Transverse colon (tissue), 4 donors: ENCODE measurements around the gene DNAJC1. TPM values are rescaled to one million over a fixed set of nuclear protein-coding genes. Genes with fewer than 3 reads are reported as not detected.
"Not testable (repeated sequence)": the region's sequence is repeated elsewhere in the genome, so short reads cannot be mapped to it uniquely, and the experiment has no call there.

ENCODE experiments used
- DNase-seq: peaks from one replicate; pipeline ENCODE4 v3.0.0-alpha.2; 2019
- H3K27ac ChIP-seq, 4 donors: fragments of 200-600 bp; sonication (generic); 2 replicates each; pipeline ENCODE4 v1.5.1; 2016 to 2018; ENCODE audit warnings: inconsistent platforms in 4 of 4
- H3K27me3 ChIP-seq: fragments of 200-600 bp; sonication (generic); 2 replicates; pipeline ENCODE4 v1.5.1; 2017; ENCODE audit warnings: inconsistent platforms
- H3K36me3 ChIP-seq, 4 donors: fragments of 200-600 bp; sonication (generic); 2 replicates each; pipeline ENCODE4 v1.5.1; 2017 to 2019; ENCODE audit warnings: inconsistent platforms in 4 of 4
- H3K4me1 ChIP-seq, 4 donors: fragments of 200-600 bp; sonication (generic); 2 replicates each; pipeline ENCODE4 v1.5.1; 2017 to 2020; ENCODE audit warnings: inconsistent platforms in 4 of 4
- H3K4me3 ChIP-seq, 4 donors: fragments of 200-600 bp; sonication (generic); 1 replicate in 1 of 4; 2 replicates in 3 of 4; pipeline versions ENCODE4 v1.5.1 to v1.6.1; 2017 to 2019; ENCODE audit warnings: inconsistent platforms in 4 of 4
- H3K9me3 ChIP-seq, 2 donors: fragments of 200-600 bp; sonication (generic); 2 replicates each; pipeline ENCODE4 v1.5.1; 2017 to 2019; ENCODE audit warnings: inconsistent platforms in 2 of 2
- EP300 ChIP-seq: sonication (generic); formaldehyde crosslinking; IDR thresholded peaks from one replicate; pipeline ENCODE4 v1.6.1; 2017; ENCODE audit warnings: antibody characterized with exemption, low read depth
- POLR2A ChIP-seq: fragments of 450-650 bp; IDR thresholded peaks from one replicate; pipeline ENCODE4 v1.6.1; 2016; ENCODE audit warnings: antibody characterized with exemption, mild to moderate bottlenecking, moderate library complexity
- POLR2AphosphoS5 ChIP-seq, 3 donors: sonication (generic); formaldehyde crosslinking; IDR thresholded peaks; one replicate each; pipeline ENCODE4 v1.6.1; 2016; ENCODE audit warnings: antibody characterized with exemption in 3 of 3
- WGBS, 2 donors: methylation state at CpG; one replicate each; pipeline ENCODE4 v1.1.5; 2018; ENCODE audit warnings: low coverage in 1 of 2; 5-methylcytosine and 5-hydroxymethylcytosine counted together
- in situ Hi-C, 4 donors: fragments of 200-750 bp; cut with MboI; loops; one replicate each; pipeline versions ENCODE4 v1.15.0 to v1.15.1; 2017; ENCODE audit warnings: low sequenced_read_pairs in 3 of 4, low pct_ligation_motif_present in 1 of 4, low pct_unique_long_range_greater_than_20kb in 1 of 4
- intact Hi-C: fragments of 100-400 bp; cut with DNase I; formaldehyde crosslinking; loops from one replicate; pipeline ENCODE4 v1.15.1; 2023; ENCODE audit warnings: low total_unique reads
- total RNA-seq, 4 donors: library from RNA; depleted of rRNA; stranded (reverse); fragments of >200 nt; gene quantifications; one replicate each; pipeline ENCODE4 v1.1.0, GENCODE V29; 2016
- TF ChIP-seq, protein P1 (sequence below), 5 experiments: fragments of 200-600 bp in 3 of 5; fragments of 450-650 bp in 2 of 5; sonication (generic) in 3 of 5; IDR thresholded peaks; 1 replicate in 2 of 5; 2 replicates in 3 of 5; pipeline ENCODE4 v1.5.1; 2016 to 2017; ENCODE audit warnings: antibody characterized with exemption in 5 of 5, inconsistent platforms in 3 of 5, mild to moderate bottlenecking in 2 of 5, moderate library complexity in 1 of 5

Gene DNAJC1
- total RNA-seq, 4 donors from 2014 or later = 18.5 to 71.7 (median 48.4) TPM

DNA sequence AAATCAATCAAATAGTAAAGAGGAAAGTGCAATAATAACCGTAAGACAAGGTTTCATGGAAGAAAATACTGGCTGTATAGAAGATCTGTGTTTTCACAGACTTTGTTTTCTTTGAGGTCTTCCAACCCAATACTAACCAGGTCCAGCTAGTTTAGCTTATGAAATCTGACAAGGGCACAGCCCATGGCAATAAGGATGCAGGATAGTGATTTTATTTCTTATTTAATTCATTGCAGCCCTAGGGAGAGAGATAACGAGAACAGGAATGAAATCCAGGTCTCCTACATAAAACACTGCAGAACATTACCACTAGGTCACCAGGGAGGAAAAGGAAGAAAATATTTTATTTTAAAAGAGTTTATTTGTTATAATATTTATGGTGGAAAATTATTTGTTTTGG, 145.1 kb downstream of the DNAJC1 start:
- H3K27me3 ChIP-seq = no peaks in the 10 kb centered on the region
- intact Hi-C loops = no loop called here
- WGBS, 2 donors = 44 to 50% methylated on average over 2 of the region's 2 CpGs
- no peak for TF ChIP-seq POLR2AphosphoS5 (IDR thresholded peaks at IDR 0.05)
- H3K4me1 ChIP-seq = no peaks in the 10 kb centered on the region
- H3K36me3 ChIP-seq = no peaks in the 10 kb centered on the region
- in situ Hi-C loops = no loop called here
- no peak overlapping the region for H3K4me3 ChIP-seq
- no peak for DNase-seq
- H3K9me3 ChIP-seq = no peaks in the 10 kb centered on the region
- H3K27ac ChIP-seq = no peak overlapping the region

DNA sequence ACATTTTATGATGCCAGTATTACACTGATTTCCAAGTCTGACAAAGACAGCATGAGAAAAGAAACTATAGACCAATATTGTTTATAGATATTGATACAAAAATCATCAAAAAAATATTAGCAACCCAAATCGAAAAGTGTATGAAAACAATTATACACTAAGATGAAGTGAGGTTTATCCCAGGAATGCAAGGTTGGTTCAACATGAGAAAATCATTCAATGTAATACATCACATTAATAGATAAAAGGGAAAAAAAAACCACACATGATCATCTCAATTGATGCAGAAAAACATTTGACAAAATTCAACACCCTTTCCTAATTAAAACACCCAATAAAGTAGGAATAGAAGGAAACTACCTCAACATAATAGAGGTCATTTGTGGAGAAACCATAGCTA, 153.9 kb downstream of the DNAJC1 start:
- TF ChIP-seq, protein P1, sequence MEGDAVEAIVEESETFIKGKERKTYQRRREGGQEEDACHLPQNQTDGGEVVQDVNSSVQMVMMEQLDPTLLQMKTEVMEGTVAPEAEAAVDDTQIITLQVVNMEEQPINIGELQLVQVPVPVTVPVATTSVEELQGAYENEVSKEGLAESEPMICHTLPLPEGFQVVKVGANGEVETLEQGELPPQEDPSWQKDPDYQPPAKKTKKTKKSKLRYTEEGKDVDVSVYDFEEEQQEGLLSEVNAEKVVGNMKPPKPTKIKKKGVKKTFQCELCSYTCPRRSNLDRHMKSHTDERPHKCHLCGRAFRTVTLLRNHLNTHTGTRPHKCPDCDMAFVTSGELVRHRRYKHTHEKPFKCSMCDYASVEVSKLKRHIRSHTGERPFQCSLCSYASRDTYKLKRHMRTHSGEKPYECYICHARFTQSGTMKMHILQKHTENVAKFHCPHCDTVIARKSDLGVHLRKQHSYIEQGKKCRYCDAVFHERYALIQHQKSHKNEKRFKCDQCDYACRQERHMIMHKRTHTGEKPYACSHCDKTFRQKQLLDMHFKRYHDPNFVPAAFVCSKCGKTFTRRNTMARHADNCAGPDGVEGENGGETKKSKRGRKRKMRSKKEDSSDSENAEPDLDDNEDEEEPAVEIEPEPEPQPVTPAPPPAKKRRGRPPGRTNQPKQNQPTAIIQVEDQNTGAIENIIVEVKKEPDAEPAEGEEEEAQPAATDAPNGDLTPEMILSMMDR (IDR thresholded peaks at IDR 0.05) = no peak
- TF ChIP-seq POLR2A (no peak), POLR2AphosphoS5 (IDR thresholded peaks at IDR 0.05) (no peak), EP300 (no peak)
- in situ Hi-C loops = no loop called here
- no peaks in the 10 kb centered on the region for H3K4me1 ChIP-seq
- H3K4me3 ChIP-seq = no peak overlapping the region
- DNase-seq = no peak
- intact Hi-C loops = no loop called here
- no peak overlapping the region for H3K27ac ChIP-seq
- H3K9me3 ChIP-seq = peaks cover 12 to 13% of the 10 kb centered on the region in 2 donors
- peaks cover 0 to 9% (median 0%) of the 10 kb centered on the region in 4 donors for H3K36me3 ChIP-seq
- no peaks in the 10 kb centered on the region for H3K27me3 ChIP-seq
- WGBS, 2 donors = 92 to 100% methylated on average over 1 of the region's 1 CpG

DNA sequence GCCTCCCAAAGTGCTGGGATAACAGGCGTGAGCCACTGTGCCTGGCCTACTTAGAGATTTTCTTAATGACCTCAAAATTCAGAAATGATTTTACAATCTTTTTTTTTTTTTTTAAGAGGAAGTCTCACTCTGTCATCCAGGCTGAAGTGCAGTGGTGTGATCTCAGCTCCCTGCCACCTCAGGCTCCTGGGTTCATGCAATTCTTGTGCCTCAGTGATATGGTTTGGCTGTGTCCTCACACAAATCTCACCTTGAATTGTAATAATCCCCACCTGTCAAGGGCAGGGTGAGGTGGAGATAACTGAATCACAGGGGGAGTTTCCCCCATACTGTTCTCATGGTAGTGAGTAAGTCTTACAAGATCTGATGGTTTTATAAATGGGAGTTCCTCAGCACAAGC, 159.9 kb downstream of the DNAJC1 start:
- in situ Hi-C loops = no loop called here
- Histone ChIP-seq H3K27me3 (no peaks in the 10 kb centered on the region), H3K4me1 (no peaks in the 10 kb centered on the region), H3K4me3 (no peak overlapping the region), H3K27ac (no peak overlapping the region), H3K36me3 (no peaks in the 10 kb centered on the region), H3K9me3 (no peaks in the 10 kb centered on the region)
- DNase-seq = no peak
- no peak for TF ChIP-seq POLR2A
- no peak for TF ChIP-seq EP300
- TF ChIP-seq POLR2AphosphoS5 (IDR thresholded peaks at IDR 0.05) = no peak
- 95% methylated on average over 1 of the region's 1 CpG; no CpG with 5 or more reads in 1 of the 2 donors for WGBS, 2 donors
- intact Hi-C loops = no loop called here

DNA sequence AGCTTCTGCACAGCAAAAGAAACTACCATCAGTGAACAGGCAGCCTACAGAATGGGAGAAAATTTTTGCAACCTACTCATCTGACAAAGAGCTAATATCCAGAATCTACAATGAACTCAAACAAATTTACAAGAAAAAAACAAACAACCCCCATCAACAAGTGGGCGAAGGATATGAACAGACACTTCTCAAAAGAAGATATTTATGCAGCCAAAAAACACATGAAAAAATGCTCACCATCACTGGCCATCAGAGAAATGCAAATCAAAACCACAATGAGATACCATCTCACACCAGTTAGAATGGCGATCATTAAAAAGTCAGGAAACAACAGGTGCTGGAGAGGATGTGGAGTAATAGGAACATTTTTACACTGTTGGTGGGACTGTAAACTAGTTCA, 162.3 kb downstream of the DNAJC1 start:
- H3K4me1 ChIP-seq, DNase-seq, in situ Hi-C loops, H3K9me3 ChIP-seq, H3K27me3 ChIP-seq, H3K27ac ChIP-seq, H3K36me3 ChIP-seq, intact Hi-C loops, H3K4me3 ChIP-seq: not testable (repeated sequence)
- WGBS, 2 donors = 89 to 100% methylated on average over 1 to 2 of the region's 2 CpGs

DNA sequence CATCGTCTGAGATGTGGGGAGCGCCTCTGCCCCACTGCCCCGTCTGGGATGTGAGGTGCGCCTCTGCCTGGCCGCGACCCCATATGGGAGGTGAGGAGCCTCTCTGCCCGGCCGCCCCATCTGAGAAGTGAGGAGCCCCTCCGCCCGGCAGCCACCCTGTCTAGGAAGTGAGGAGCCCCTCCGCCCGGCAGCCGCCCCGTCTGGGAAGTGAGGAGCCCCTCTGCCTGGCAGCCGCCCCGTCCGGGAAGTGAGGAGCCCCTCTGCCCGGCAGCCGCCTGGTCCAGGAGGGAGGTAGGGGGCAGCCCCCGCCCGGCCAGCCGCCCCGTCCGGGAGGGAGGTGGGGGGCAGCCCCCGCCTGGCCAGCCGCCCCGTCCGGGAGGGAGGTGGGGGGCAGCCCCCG, 166.0 kb downstream of the DNAJC1 start:
- H3K4me1 ChIP-seq, intact Hi-C loops, H3K4me3 ChIP-seq, DNase-seq, H3K27ac ChIP-seq, in situ Hi-C loops, H3K27me3 ChIP-seq, H3K36me3 ChIP-seq: not testable (repeated sequence)
- peaks cover 14 to 16% of the 10 kb centered on the region in 2 donors for H3K9me3 ChIP-seq
- 100% methylated on average over 7 of the region's 29 CpGs; no CpG with 5 or more reads in 1 of the 2 donors for WGBS, 2 donors

DNA sequence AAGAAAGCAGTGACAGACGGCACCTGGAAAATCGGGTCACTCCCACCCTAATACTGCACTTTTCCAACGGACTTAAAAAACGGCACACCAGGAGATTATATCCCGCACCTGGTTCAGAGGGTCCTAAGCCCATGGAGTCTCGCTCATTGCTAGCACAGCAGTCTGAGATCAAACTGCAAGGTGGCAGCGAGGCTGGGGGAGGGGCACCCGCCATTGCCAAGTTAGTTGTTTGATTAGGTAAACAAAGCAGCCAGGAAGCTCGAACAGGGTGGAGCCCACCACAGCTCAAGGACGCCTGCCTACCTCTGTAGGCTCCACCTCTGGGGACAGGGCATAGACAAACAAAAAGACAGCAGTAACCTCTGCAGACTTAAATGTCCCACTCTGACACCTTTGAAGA, 169.0 kb downstream of the DNAJC1 start:
- 80 to 90% methylated on average over 1 to 10 of the region's 10 CpGs for WGBS, 2 donors

DNA sequence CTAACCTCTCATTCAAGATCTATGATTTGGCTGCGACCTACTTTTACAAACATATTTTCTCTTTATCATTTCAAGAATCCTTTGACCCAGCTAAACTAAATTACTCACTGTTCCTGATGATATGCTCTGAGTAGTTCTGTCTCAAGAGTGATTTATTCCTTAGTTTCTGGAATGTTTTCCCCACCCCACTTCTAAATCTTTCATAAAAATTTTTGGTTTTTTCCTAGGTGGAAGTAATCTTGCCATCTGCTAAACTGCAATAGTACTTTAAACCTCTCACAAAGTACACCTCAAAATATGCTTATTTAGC, 170.8 kb downstream of the DNAJC1 start:
- no peak overlapping the region for H3K27ac ChIP-seq
- peaks cover 30 to 33% of the 10 kb centered on the region in 2 donors for H3K9me3 ChIP-seq
- H3K4me1 ChIP-seq = no peaks in the 10 kb centered on the region
- no peak for DNase-seq
- WGBS, 2 donors = 100% methylated on average over 1 of the region's 1 CpG
- intact Hi-C loops = no loop called here
- no peaks in the 10 kb centered on the region for H3K27me3 ChIP-seq
- H3K4me3 ChIP-seq = no peak overlapping the region
- no peak for TF ChIP-seq EP300
- TF ChIP-seq, protein P1 (IDR thresholded peaks at IDR 0.05) = no peak
- TF ChIP-seq POLR2AphosphoS5 (IDR thresholded peaks at IDR 0.05) = no peak
- no peak for TF ChIP-seq POLR2A
- in situ Hi-C loops = no loop called here
- H3K36me3 ChIP-seq = peaks cover 0 to 7% (median 0%) of the 10 kb centered on the region in 4 donors

More for the DNA sequence above, 169.0 kb downstream of the DNAJC1 start:
- H3K4me1 ChIP-seq, DNase-seq, H3K36me3 ChIP-seq, intact Hi-C loops, H3K27me3 ChIP-seq, H3K27ac ChIP-seq, in situ Hi-C loops, H3K4me3 ChIP-seq: not testable (repeated sequence)
- H3K9me3 ChIP-seq = peaks cover 25 to 33% of the 10 kb centered on the region in 2 donors
